H9 (cell line): ENCODE data around the gene FRAS1. TPM values are rescaled to one million over a fixed set of nuclear protein-coding genes. Genes with fewer than 3 reads are reported as not detected.

Experiments used
- DNase-seq: peaks from one replicate; pipeline ENCODE4 v3.0.0-alpha.2; 2017
- H2AFZ ChIP-seq: one replicate; pipeline ENCODE4 v1.6.1; 2013; ENCODE audit warnings: mild to moderate bottlenecking, low read length, control low read depth, moderate library complexity
- H2AK5ac ChIP-seq: 2 replicates; pipeline ENCODE4 v1.6.1; 2013; ENCODE audit warnings: low read length, control low read depth, mixed read lengths; ENCODE audit not compliant: insufficient read length
- H2BK120ac ChIP-seq: one replicate; pipeline ENCODE4 v1.6.1; 2013; ENCODE audit warnings: low read depth, mild to moderate bottlenecking, low read length, control low read depth, inconsistent platforms; ENCODE audit not compliant: poor library complexity, severe bottlenecking
- H2BK12ac ChIP-seq: 2 replicates; pipeline ENCODE4 v1.6.1; 2013; ENCODE audit warnings: low read length, control low read depth, mixed read lengths, low read depth; ENCODE audit not compliant: insufficient read length
- H2BK15ac ChIP-seq: 2 replicates; pipeline ENCODE4 v1.6.1; 2013; ENCODE audit warnings: low read depth, low read length, control low read depth
- H2BK20ac ChIP-seq: one replicate; pipeline ENCODE4 v1.6.1; 2013; ENCODE audit warnings: low read depth, mild to moderate bottlenecking, low read length, control low read depth, inconsistent platforms; ENCODE audit not compliant: poor library complexity, severe bottlenecking
- H2BK5ac ChIP-seq: 2 replicates; pipeline ENCODE4 v1.6.1; 2013; ENCODE audit warnings: low read length, control low read depth, mixed read lengths; ENCODE audit not compliant: insufficient read length
- H3K14ac ChIP-seq: 2 replicates; pipeline ENCODE4 v1.6.1; 2013; ENCODE audit warnings: low read length, control low read depth; ENCODE audit not compliant: insufficient read depth
- H3K18ac ChIP-seq: 2 replicates; pipeline ENCODE4 v1.6.1; 2013; ENCODE audit warnings: low read depth, mild to moderate bottlenecking, mixed read lengths, low read length, control low read depth; ENCODE audit not compliant: insufficient read length
- H3K23ac ChIP-seq: 2 replicates; pipeline ENCODE4 v1.6.1; 2013; ENCODE audit warnings: low read length, control low read depth, mixed read lengths, low read depth; ENCODE audit not compliant: insufficient read length
- H3K23me2 ChIP-seq: 2 replicates; pipeline ENCODE4 v1.6.1; 2013; ENCODE audit warnings: low read depth, mild to moderate bottlenecking, mixed read lengths, low read length, control low read depth; ENCODE audit not compliant: insufficient read length, poor library complexity, severe bottlenecking
- H3K27ac ChIP-seq: 2 replicates; pipeline ENCODE4 v1.5.1; 2013; ENCODE audit warnings: low read length, control low read depth, mixed read lengths, low read depth; ENCODE audit not compliant: insufficient read length
- H3K27me3 ChIP-seq: 2 replicates; pipeline ENCODE4 v1.6.1; 2013; ENCODE audit warnings: low read length, control low read depth, inconsistent platforms; ENCODE audit not compliant: insufficient read depth
- H3K4ac ChIP-seq: 2 replicates; pipeline ENCODE4 v1.6.1; 2013; ENCODE audit warnings: low read depth, mild to moderate bottlenecking, control low read depth, inconsistent platforms, low read length, moderate library complexity
- H3K4me1 ChIP-seq: 2 replicates; pipeline ENCODE4 v1.6.1; 2013; ENCODE audit warnings: low read length, control low read depth, inconsistent platforms; ENCODE audit not compliant: insufficient read depth
- H3K4me2 ChIP-seq: 2 replicates; pipeline ENCODE4 v1.6.1; 2013; ENCODE audit warnings: low read length, control low read depth, mixed read lengths; ENCODE audit not compliant: insufficient read length, insufficient read depth
- H3K56ac ChIP-seq: 2 replicates; pipeline ENCODE4 v1.6.1; 2013; ENCODE audit warnings: low read depth, mild to moderate bottlenecking, mixed read lengths, low read length, control low read depth; ENCODE audit not compliant: insufficient read length
- H3K79me1 ChIP-seq: 2 replicates; pipeline ENCODE4 v1.6.1; 2013; ENCODE audit warnings: low read depth, mild to moderate bottlenecking, moderate library complexity, low read length, control low read depth, inconsistent platforms; ENCODE audit not compliant: insufficient read depth, poor library complexity, severe bottlenecking
- H3K79me2 ChIP-seq: 2 replicates; pipeline ENCODE4 v1.6.1; 2013; ENCODE audit warnings: low read length, control low read depth, inconsistent platforms; ENCODE audit not compliant: insufficient read depth
- H3K9ac ChIP-seq: 2 replicates; pipeline ENCODE4 v1.6.1; 2013; ENCODE audit warnings: low read length, control low read depth, mixed read lengths; ENCODE audit not compliant: insufficient read length; ENCODE audit errors: extremely low read depth
- H3K9me3 ChIP-seq: one replicate; pipeline ENCODE4 v1.6.1; 2013; ENCODE audit warnings: low read depth, low read length, inconsistent platforms; ENCODE audit not compliant: control insufficient read depth
- H3T11ph ChIP-seq: one replicate; pipeline ENCODE4 v1.6.1; 2013; ENCODE audit warnings: mild to moderate bottlenecking, low read length, control low read depth, inconsistent platforms
- H4K20me1 ChIP-seq: one replicate; pipeline ENCODE4 v1.6.1; 2013; ENCODE audit not compliant: control insufficient read depth, insufficient read length, insufficient read depth
- H4K5ac ChIP-seq: 2 replicates; pipeline ENCODE4 v1.6.1; 2013; ENCODE audit warnings: low read depth, mild to moderate bottlenecking, mixed read lengths, low read length, control low read depth; ENCODE audit not compliant: insufficient read length
- H4K8ac ChIP-seq: replicated peaks from 2 replicates; pipeline ENCODE4 v1.6.1; 2013; ENCODE audit warnings: low read length, control low read depth, mixed read lengths, low read depth; ENCODE audit not compliant: insufficient read length
- H4K91ac ChIP-seq: 2 replicates; pipeline ENCODE4 v1.6.1; 2013; ENCODE audit warnings: low read depth, mild to moderate bottlenecking, moderate library complexity, mixed read lengths, low read length, control low read depth; ENCODE audit not compliant: insufficient read length
- H3K27ac Mint-ChIP-seq, 3 experiments: 2 replicates in 2 of 3; 3 replicates in 1 of 3; pipeline ENCODE4 v1.8.0; 2020 to 2021; ENCODE audit warnings: mixed read lengths in 3 of 3, mild to moderate bottlenecking in 1 of 3, moderate library complexity in 1 of 3
- H3K27me3 Mint-ChIP-seq: 2 replicates; pipeline ENCODE4 v1.8.0; 2021; ENCODE audit warnings: low read depth, mild to moderate bottlenecking, moderate library complexity, mixed read lengths
- H3K36me3 Mint-ChIP-seq, 3 experiments: 2 replicates in 2 of 3; 3 replicates in 1 of 3; pipeline ENCODE4 v1.8.0; 2020 to 2021; ENCODE audit warnings: low read depth in 3 of 3, mixed read lengths in 3 of 3; ENCODE audit not compliant: insufficient read depth in 1 of 3
- H3K4me1 Mint-ChIP-seq, 2 experiments: 2 replicates each; pipeline ENCODE4 v1.8.0; 2020; ENCODE audit warnings: mixed read lengths in 2 of 2
- H3K4me3 Mint-ChIP-seq, 2 experiments: 2 replicates in 1 of 2; 3 replicates in 1 of 2; pipeline ENCODE4 v1.8.0; 2020 to 2021; ENCODE audit warnings: mild to moderate bottlenecking in 2 of 2, mixed read lengths in 2 of 2, moderate library complexity in 1 of 2
- H3K9me3 Mint-ChIP-seq, 2 experiments: 2 replicates in 1 of 2; 3 replicates in 1 of 2; pipeline ENCODE4 v1.8.0; 2020; ENCODE audit warnings: mild to moderate bottlenecking in 2 of 2, mixed read lengths in 2 of 2, moderate library complexity in 1 of 2
- WGBS: extraction: QIAGEN DNeasy Blood & Tissue Kit; methylation state at CpG from one replicate; pipeline ENCODE4 v1.1.7; 2013; ENCODE audit warnings: missing lambda C conversion rate, low lambda C conversion rate, mixed read lengths; ENCODE audit not compliant: insufficient read length; ENCODE audit errors: extremely low coverage; 5-methylcytosine and 5-hydroxymethylcytosine counted together
- total RNA-seq: library from RNA; stranded (reverse); gene quantifications from 2 replicates; pipeline ENCODE4 v1.2.1, GENCODE V29; 2021
- TF ChIP-seq, protein P1 (sequence below): fragments of 200-600 bp; sonication (generic); conservative IDR thresholded peaks from 3 replicates; pipeline ENCODE4 v1.8.0; 2021; ENCODE audit warnings: antibody characterized with exemption, mild to moderate bottlenecking

FRAS1 gene
- total RNA-seq, 1 experiment from 2014 or later, result 58.5 TPM

DNA sequence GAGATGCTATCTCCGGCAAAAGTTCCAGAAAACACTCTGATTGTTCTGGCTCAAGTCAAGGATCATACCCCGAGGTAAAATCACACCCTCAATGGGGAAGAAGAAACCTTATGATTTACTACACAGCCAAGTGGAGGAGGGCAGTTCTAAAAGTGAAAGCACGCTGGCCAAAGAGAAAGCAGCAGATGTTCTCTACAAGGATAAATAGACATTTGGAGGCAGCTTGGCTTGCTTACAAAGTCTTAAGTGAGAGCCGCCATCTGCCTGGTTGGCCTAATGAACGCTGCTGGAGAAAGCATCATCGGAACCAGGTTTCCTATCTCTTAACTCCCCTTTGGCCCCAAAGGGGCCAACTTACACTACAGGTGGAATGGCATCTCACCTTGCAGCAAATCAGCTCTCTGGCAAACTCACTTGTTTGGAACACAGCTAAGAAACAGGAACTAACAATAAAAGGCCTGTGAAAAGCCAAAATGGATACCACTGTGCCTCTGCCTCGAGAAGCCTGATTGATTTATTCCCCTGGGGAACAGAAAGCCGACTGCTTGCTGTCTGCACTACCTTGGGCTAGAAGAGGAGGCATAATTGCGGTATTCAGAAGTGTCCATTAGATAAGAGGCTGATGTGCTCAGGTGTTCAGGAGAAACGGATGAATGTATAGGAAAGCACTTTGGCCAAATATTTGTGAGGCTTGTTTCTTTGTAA is 22.8 kb downstream of the FRAS1 start:
- no peak overlapping the region for H4K8ac ChIP-seq
- no peaks in the 10 kb centered on the region for H3K79me2 ChIP-seq
- no peak overlapping the region for H2BK12ac ChIP-seq
- no peak overlapping the region for H3T11ph ChIP-seq
- H3K27me3 Mint-ChIP-seq, result no peaks in the 10 kb centered on the region
- H3K27me3 ChIP-seq, result no peaks in the 10 kb centered on the region
- no peak overlapping the region for H3K4ac ChIP-seq
- H2BK20ac ChIP-seq, result no peak overlapping the region
- peak overlapping the region in 1 of 3 experiments; percentile 57; a peak in 1 of 7 replicates for H3K27ac Mint-ChIP-seq
- no peaks in the 10 kb centered on the region for H3K23me2 ChIP-seq
- peaks cover 10 to 18% (median 16%) of the 10 kb centered on the region in 3 experiments for H3K36me3 Mint-ChIP-seq
- H3K4me1 ChIP-seq, result peaks cover 9% of the 10 kb centered on the region; the same call in 1 of the 2 replicates
- no peak overlapping the region for H3K23ac ChIP-seq
- no peak for DNase-seq
- no peak overlapping the region for H3K9ac ChIP-seq
- no peak overlapping the region for H2BK5ac ChIP-seq
- no peak overlapping the region for H3K4me3 Mint-ChIP-seq
- no peaks in the 10 kb centered on the region for H3K79me1 ChIP-seq
- no peaks in the 10 kb centered on the region for H3K9me3 Mint-ChIP-seq
- H4K91ac ChIP-seq, result no peak overlapping the region
- no peak overlapping the region for H3K4me2 ChIP-seq
- H4K20me1 ChIP-seq, result no peaks in the 10 kb centered on the region
- no peak overlapping the region for H2BK15ac ChIP-seq
- WGBS, result no CpG with 5 or more reads among the region's 10 CpGs
- H3K27ac ChIP-seq, result no peak overlapping the region
- H3K9me3 ChIP-seq, result no peaks in the 10 kb centered on the region
- H4K5ac ChIP-seq, result no peak overlapping the region
- H2AFZ ChIP-seq, result no peak overlapping the region
- H3K18ac ChIP-seq, result no peak overlapping the region
- TF ChIP-seq, protein P1, sequence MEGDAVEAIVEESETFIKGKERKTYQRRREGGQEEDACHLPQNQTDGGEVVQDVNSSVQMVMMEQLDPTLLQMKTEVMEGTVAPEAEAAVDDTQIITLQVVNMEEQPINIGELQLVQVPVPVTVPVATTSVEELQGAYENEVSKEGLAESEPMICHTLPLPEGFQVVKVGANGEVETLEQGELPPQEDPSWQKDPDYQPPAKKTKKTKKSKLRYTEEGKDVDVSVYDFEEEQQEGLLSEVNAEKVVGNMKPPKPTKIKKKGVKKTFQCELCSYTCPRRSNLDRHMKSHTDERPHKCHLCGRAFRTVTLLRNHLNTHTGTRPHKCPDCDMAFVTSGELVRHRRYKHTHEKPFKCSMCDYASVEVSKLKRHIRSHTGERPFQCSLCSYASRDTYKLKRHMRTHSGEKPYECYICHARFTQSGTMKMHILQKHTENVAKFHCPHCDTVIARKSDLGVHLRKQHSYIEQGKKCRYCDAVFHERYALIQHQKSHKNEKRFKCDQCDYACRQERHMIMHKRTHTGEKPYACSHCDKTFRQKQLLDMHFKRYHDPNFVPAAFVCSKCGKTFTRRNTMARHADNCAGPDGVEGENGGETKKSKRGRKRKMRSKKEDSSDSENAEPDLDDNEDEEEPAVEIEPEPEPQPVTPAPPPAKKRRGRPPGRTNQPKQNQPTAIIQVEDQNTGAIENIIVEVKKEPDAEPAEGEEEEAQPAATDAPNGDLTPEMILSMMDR, result no peak
- H2BK120ac ChIP-seq, result no peak overlapping the region
- H3K56ac ChIP-seq, result no peak overlapping the region
- no peak overlapping the region for H3K14ac ChIP-seq
- H3K4me1 Mint-ChIP-seq, result peaks cover 21 to 29% of the 10 kb centered on the region in 2 experiments
- H2AK5ac ChIP-seq, result no peak overlapping the region
